22Rv1 (cell line): ENCODE data around the gene FGD2.

Source experiments
- H3K27ac ChIP-seq: fragments of 450-650 bp; 2 replicates; pipeline ENCODE4 v1.5.1; 2017
- CTCF ChIP-seq: fragments of 450-650 bp; IDR thresholded peaks from 2 replicates; pipeline ENCODE4 v1.5.1; 2017; ENCODE audit warnings: mild to moderate bottlenecking
- ZFX ChIP-seq: fragments of 450-650 bp; IDR thresholded peaks from 2 replicates; pipeline ENCODE4 v1.6.1; 2017; ENCODE audit warnings: antibody characterized with exemption, borderline replicate concordance

FGD2 gene

GRCh38 chr6:36979347-36979742 lies 26.1 kb upstream of the FGD2 start:
- TF ChIP-seq CTCF (peak; percentile 25), ZFX (no peak)
- no peak overlapping the region for H3K27ac ChIP-seq

GRCh38 chr6:36980129-36980528 lies 25.3 kb upstream of the FGD2 start:
- H3K27ac ChIP-seq, result no peak overlapping the region
- no peak for TF ChIP-seq ZFX
- no peak for TF ChIP-seq CTCF

GRCh38 chr6:36980876-36981619 lies 24.4 kb upstream of the FGD2 start:
- no peak for TF ChIP-seq ZFX
- TF ChIP-seq CTCF, result no peak
- H3K27ac ChIP-seq, result no peak overlapping the region

- TF ChIP-seq CTCF, result no peak
- no peak for TF ChIP-seq ZFX
- no peak overlapping the region; the same call in 1 of the 2 replicates for H3K27ac ChIP-seq
Measured at GRCh38 chr6:36983538-36983937, 21.9 kb upstream of the FGD2 start.

- peak overlapping the region; percentile 79 for H3K27ac ChIP-seq
Measured at GRCh38 chr6:36984581-36985416, 20.7 kb upstream of the FGD2 start.

GRCh38 chr6:36985417-36985807 lies 20.0 kb upstream of the FGD2 start:
- no peak for TF ChIP-seq ZFX
- TF ChIP-seq CTCF, result no peak
- peak overlapping the region; percentile 79 for H3K27ac ChIP-seq

More at GRCh38 chr6:36984581-36985416, 20.7 kb upstream of the FGD2 start:
- TF ChIP-seq CTCF, result no peak
- no peak for TF ChIP-seq ZFX
